H9 (cell line): ENCODE data around the gene MAGI1. TPM values are rescaled to one million over a fixed set of nuclear protein-coding genes. Genes with fewer than 3 reads are reported as not detected.

ENCODE experiments used
- DNase-seq: peaks from one replicate; pipeline ENCODE4 v3.0.0-alpha.2; 2017
- H2AFZ ChIP-seq: one replicate; pipeline ENCODE4 v1.6.1; 2013; ENCODE audit warnings: mild to moderate bottlenecking, low read length, control low read depth, moderate library complexity
- H2AK5ac ChIP-seq: 2 replicates; pipeline ENCODE4 v1.6.1; 2013; ENCODE audit warnings: low read length, control low read depth, mixed read lengths; ENCODE audit not compliant: insufficient read length
- H2BK120ac ChIP-seq: one replicate; pipeline ENCODE4 v1.6.1; 2013; ENCODE audit warnings: low read depth, mild to moderate bottlenecking, low read length, control low read depth, inconsistent platforms; ENCODE audit not compliant: poor library complexity, severe bottlenecking
- H2BK12ac ChIP-seq: 2 replicates; pipeline ENCODE4 v1.6.1; 2013; ENCODE audit warnings: low read length, control low read depth, mixed read lengths, low read depth; ENCODE audit not compliant: insufficient read length
- H2BK15ac ChIP-seq: 2 replicates; pipeline ENCODE4 v1.6.1; 2013; ENCODE audit warnings: low read depth, low read length, control low read depth
- H2BK20ac ChIP-seq: one replicate; pipeline ENCODE4 v1.6.1; 2013; ENCODE audit warnings: low read depth, mild to moderate bottlenecking, low read length, control low read depth, inconsistent platforms; ENCODE audit not compliant: poor library complexity, severe bottlenecking
- H2BK5ac ChIP-seq: 2 replicates; pipeline ENCODE4 v1.6.1; 2013; ENCODE audit warnings: low read length, control low read depth, mixed read lengths; ENCODE audit not compliant: insufficient read length
- H3K14ac ChIP-seq: 2 replicates; pipeline ENCODE4 v1.6.1; 2013; ENCODE audit warnings: low read length, control low read depth; ENCODE audit not compliant: insufficient read depth
- H3K18ac ChIP-seq: 2 replicates; pipeline ENCODE4 v1.6.1; 2013; ENCODE audit warnings: low read depth, mild to moderate bottlenecking, mixed read lengths, low read length, control low read depth; ENCODE audit not compliant: insufficient read length
- H3K23ac ChIP-seq: 2 replicates; pipeline ENCODE4 v1.6.1; 2013; ENCODE audit warnings: low read length, control low read depth, mixed read lengths, low read depth; ENCODE audit not compliant: insufficient read length
- H3K23me2 ChIP-seq: 2 replicates; pipeline ENCODE4 v1.6.1; 2013; ENCODE audit warnings: low read depth, mild to moderate bottlenecking, mixed read lengths, low read length, control low read depth; ENCODE audit not compliant: insufficient read length, poor library complexity, severe bottlenecking
- H3K27ac ChIP-seq: 2 replicates; pipeline ENCODE4 v1.5.1; 2013; ENCODE audit warnings: low read length, control low read depth, mixed read lengths, low read depth; ENCODE audit not compliant: insufficient read length
- H3K27me3 ChIP-seq: 2 replicates; pipeline ENCODE4 v1.6.1; 2013; ENCODE audit warnings: low read length, control low read depth, inconsistent platforms; ENCODE audit not compliant: insufficient read depth
- H3K4ac ChIP-seq: 2 replicates; pipeline ENCODE4 v1.6.1; 2013; ENCODE audit warnings: low read depth, mild to moderate bottlenecking, control low read depth, inconsistent platforms, low read length, moderate library complexity
- H3K4me1 ChIP-seq: 2 replicates; pipeline ENCODE4 v1.6.1; 2013; ENCODE audit warnings: low read length, control low read depth, inconsistent platforms; ENCODE audit not compliant: insufficient read depth
- H3K4me2 ChIP-seq: 2 replicates; pipeline ENCODE4 v1.6.1; 2013; ENCODE audit warnings: low read length, control low read depth, mixed read lengths; ENCODE audit not compliant: insufficient read length, insufficient read depth
- H3K56ac ChIP-seq: 2 replicates; pipeline ENCODE4 v1.6.1; 2013; ENCODE audit warnings: low read depth, mild to moderate bottlenecking, mixed read lengths, low read length, control low read depth; ENCODE audit not compliant: insufficient read length
- H3K79me1 ChIP-seq: 2 replicates; pipeline ENCODE4 v1.6.1; 2013; ENCODE audit warnings: low read depth, mild to moderate bottlenecking, moderate library complexity, low read length, control low read depth, inconsistent platforms; ENCODE audit not compliant: insufficient read depth, poor library complexity, severe bottlenecking
- H3K79me2 ChIP-seq: 2 replicates; pipeline ENCODE4 v1.6.1; 2013; ENCODE audit warnings: low read length, control low read depth, inconsistent platforms; ENCODE audit not compliant: insufficient read depth
- H3K9ac ChIP-seq: 2 replicates; pipeline ENCODE4 v1.6.1; 2013; ENCODE audit warnings: low read length, control low read depth, mixed read lengths; ENCODE audit not compliant: insufficient read length; ENCODE audit errors: extremely low read depth
- H3K9me3 ChIP-seq: one replicate; pipeline ENCODE4 v1.6.1; 2013; ENCODE audit warnings: low read depth, low read length, inconsistent platforms; ENCODE audit not compliant: control insufficient read depth
- H3T11ph ChIP-seq: one replicate; pipeline ENCODE4 v1.6.1; 2013; ENCODE audit warnings: mild to moderate bottlenecking, low read length, control low read depth, inconsistent platforms
- H4K20me1 ChIP-seq: one replicate; pipeline ENCODE4 v1.6.1; 2013; ENCODE audit not compliant: control insufficient read depth, insufficient read length, insufficient read depth
- H4K5ac ChIP-seq: 2 replicates; pipeline ENCODE4 v1.6.1; 2013; ENCODE audit warnings: low read depth, mild to moderate bottlenecking, mixed read lengths, low read length, control low read depth; ENCODE audit not compliant: insufficient read length
- H4K8ac ChIP-seq: replicated peaks from 2 replicates; pipeline ENCODE4 v1.6.1; 2013; ENCODE audit warnings: low read length, control low read depth, mixed read lengths, low read depth; ENCODE audit not compliant: insufficient read length
- H4K91ac ChIP-seq: 2 replicates; pipeline ENCODE4 v1.6.1; 2013; ENCODE audit warnings: low read depth, mild to moderate bottlenecking, moderate library complexity, mixed read lengths, low read length, control low read depth; ENCODE audit not compliant: insufficient read length
- H3K27ac Mint-ChIP-seq, 3 experiments: 2 replicates in 2 of 3; 3 replicates in 1 of 3; pipeline ENCODE4 v1.8.0; 2020 to 2021; ENCODE audit warnings: mixed read lengths in 3 of 3, mild to moderate bottlenecking in 1 of 3, moderate library complexity in 1 of 3
- H3K27me3 Mint-ChIP-seq: 2 replicates; pipeline ENCODE4 v1.8.0; 2021; ENCODE audit warnings: low read depth, mild to moderate bottlenecking, moderate library complexity, mixed read lengths
- H3K36me3 Mint-ChIP-seq, 3 experiments: 2 replicates in 2 of 3; 3 replicates in 1 of 3; pipeline ENCODE4 v1.8.0; 2020 to 2021; ENCODE audit warnings: low read depth in 3 of 3, mixed read lengths in 3 of 3; ENCODE audit not compliant: insufficient read depth in 1 of 3
- H3K4me1 Mint-ChIP-seq, 2 experiments: 2 replicates each; pipeline ENCODE4 v1.8.0; 2020; ENCODE audit warnings: mixed read lengths in 2 of 2
- H3K4me3 Mint-ChIP-seq, 2 experiments: 2 replicates in 1 of 2; 3 replicates in 1 of 2; pipeline ENCODE4 v1.8.0; 2020 to 2021; ENCODE audit warnings: mild to moderate bottlenecking in 2 of 2, mixed read lengths in 2 of 2, moderate library complexity in 1 of 2
- H3K9me3 Mint-ChIP-seq, 2 experiments: 2 replicates in 1 of 2; 3 replicates in 1 of 2; pipeline ENCODE4 v1.8.0; 2020; ENCODE audit warnings: mild to moderate bottlenecking in 2 of 2, mixed read lengths in 2 of 2, moderate library complexity in 1 of 2
- CTCF ChIP-seq: fragments of 200-600 bp; sonication (generic); conservative IDR thresholded peaks from 3 replicates; pipeline ENCODE4 v1.8.0; 2021; ENCODE audit warnings: antibody characterized with exemption, mild to moderate bottlenecking
- WGBS: extraction: QIAGEN DNeasy Blood & Tissue Kit; methylation state at CpG from one replicate; pipeline ENCODE4 v1.1.7; 2013; ENCODE audit warnings: missing lambda C conversion rate, low lambda C conversion rate, mixed read lengths; ENCODE audit not compliant: insufficient read length; ENCODE audit errors: extremely low coverage; 5-methylcytosine and 5-hydroxymethylcytosine counted together
- total RNA-seq: library from RNA; stranded (reverse); gene quantifications from 2 replicates; pipeline ENCODE4 v1.2.1, GENCODE V29; 2021

MAGI1 gene
- total RNA-seq, 1 experiment from 2014 or later = 65.7 TPM

- no peak overlapping the region for H3K56ac ChIP-seq
- no peaks in the 10 kb centered on the region for H3K79me1 ChIP-seq
- H3T11ph ChIP-seq = no peak overlapping the region
- no CpG with 5 or more reads among the region's 3 CpGs for WGBS
- no peak overlapping the region for H2BK12ac ChIP-seq
- H2AFZ ChIP-seq = no peak overlapping the region
- no peaks in the 10 kb centered on the region for H3K9me3 ChIP-seq
- no peaks in the 10 kb centered on the region for H3K27me3 Mint-ChIP-seq
- no peak overlapping the region for H4K91ac ChIP-seq
- no peak overlapping the region for H3K14ac ChIP-seq
- H3K27ac ChIP-seq = no peak overlapping the region
- no peaks in the 10 kb centered on the region for H3K23me2 ChIP-seq
- no peak for TF ChIP-seq CTCF
- H3K4ac ChIP-seq = no peak overlapping the region
- no peaks in the 10 kb centered on the region for H3K79me2 ChIP-seq
- H2BK15ac ChIP-seq = no peak overlapping the region
- no peak overlapping the region for H2BK120ac ChIP-seq
- no peak for DNase-seq
- no peaks in the 10 kb centered on the region for H3K27me3 ChIP-seq
- no peak overlapping the region for H3K27ac Mint-ChIP-seq
- no peak overlapping the region for H2BK20ac ChIP-seq
- H3K4me1 ChIP-seq = no peaks in the 10 kb centered on the region
- H3K23ac ChIP-seq = no peak overlapping the region
- no peaks in the 10 kb centered on the region for H3K9me3 Mint-ChIP-seq
- no peak overlapping the region for H2AK5ac ChIP-seq
- H3K4me1 Mint-ChIP-seq = peaks cover 6 to 14% of the 10 kb centered on the region in 2 experiments
- H3K18ac ChIP-seq = no peak overlapping the region
- no peaks in the 10 kb centered on the region for H4K20me1 ChIP-seq
- H3K4me3 Mint-ChIP-seq = no peak overlapping the region
- H3K36me3 Mint-ChIP-seq = no peaks in the 10 kb centered on the region
- no peak overlapping the region for H4K5ac ChIP-seq
- H4K8ac ChIP-seq = no peak overlapping the region
- H3K4me2 ChIP-seq = no peak overlapping the region
- H3K9ac ChIP-seq = no peak overlapping the region
- H2BK5ac ChIP-seq = no peak overlapping the region
These were observed 45.1 kb upstream of the MAGI1 start for GRCh38 chr3:66083784-66084213.
